Activated T-helper 1 cell treated with anti-CD3 and anti-CD28 coated beads, Interleukin-2, amount 50 U/mL, for 16 hours (primary cell): ENCODE results near the gene RPAP2.
"Not testable (repeated sequence)": the region's sequence is repeated elsewhere in the genome, so short reads cannot be mapped to it uniquely, and the experiment has no call there.

Experiments used
- DNase-seq, 2 donors: peaks; one replicate each; pipeline ENCODE4 v3.0.0-alpha.2; 2020; ENCODE audit warnings: low read depth in 1 of 2, low spot score in 1 of 2

RPAP2 gene

DNA sequence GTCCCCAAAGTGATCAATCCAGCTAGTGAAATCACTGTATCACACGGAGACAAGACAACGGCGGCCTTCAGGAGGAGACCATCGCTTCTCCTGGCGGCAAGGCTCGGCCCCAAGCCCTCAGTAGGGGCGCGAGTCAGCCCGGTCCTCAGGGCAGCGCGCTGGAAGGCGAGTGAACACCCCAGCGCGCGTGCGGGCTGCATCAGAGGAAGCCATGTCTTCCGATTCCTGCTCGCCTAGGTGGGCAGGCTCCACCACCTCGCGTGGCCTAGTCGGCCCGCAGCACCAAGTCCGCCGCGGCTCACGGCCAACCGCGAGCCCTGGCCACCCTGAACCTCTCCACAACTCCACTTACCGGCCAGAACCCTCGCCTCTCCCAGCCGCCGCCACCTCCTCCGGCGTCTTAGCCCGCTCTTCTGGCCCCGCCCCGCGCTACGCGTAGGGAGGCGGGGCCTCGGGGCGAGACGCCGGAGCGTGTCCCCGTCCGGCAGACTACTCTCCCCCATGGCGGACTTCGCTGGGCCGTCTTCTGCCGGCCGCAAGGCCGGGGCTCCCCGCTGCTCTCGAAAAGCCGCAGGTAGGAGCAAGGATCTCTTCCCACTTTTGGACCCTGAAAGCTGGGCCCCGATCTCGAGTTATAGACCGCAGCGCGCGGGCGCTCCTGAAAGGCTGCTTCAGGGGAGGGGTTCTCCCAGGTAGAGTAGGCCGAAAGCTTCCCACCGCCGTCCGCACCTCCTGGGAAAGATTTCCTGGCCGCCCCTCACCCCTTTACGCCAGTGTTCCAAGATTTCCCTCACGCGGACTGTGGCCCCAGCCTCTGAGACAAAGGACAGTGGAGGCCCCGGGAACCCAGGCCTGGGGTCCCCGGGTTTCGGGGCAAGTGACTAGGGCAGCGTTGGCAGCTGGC lies at the start of gene RPAP2, which contains the start of gene GLMN:
RPAP2 (plus strand) TSS at position 487 of the 904 bp plus-strand sequence; CDS start at position 502, 15 bp downstream.
GLMN (minus strand) TSS at position 415 of the 904 bp plus-strand sequence. CDS start 988 bp downstream, outside the sequence.
- DNase-seq: peak; percentile 46 to 61

DNA sequence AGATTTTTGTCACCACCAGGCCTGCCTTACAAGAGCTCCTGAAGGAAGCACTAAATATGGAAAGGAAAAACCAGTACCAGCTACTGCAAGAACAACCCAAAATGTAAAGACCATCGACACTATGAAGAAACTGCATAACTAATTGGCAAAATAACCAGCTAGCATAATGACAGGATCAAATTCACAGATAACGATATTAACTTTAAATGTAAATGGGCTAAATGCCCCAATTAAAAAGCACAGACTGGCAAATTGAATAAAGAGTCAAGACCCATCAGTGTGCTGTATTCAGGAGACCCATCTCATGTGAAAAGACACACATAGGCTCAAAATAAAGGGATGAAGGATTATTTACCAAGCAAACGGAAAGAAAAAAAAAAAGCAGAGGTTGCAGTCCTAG lies 44.1 kb upstream of the RPAP2 start:
- not testable (repeated sequence) for DNase-seq

DNA sequence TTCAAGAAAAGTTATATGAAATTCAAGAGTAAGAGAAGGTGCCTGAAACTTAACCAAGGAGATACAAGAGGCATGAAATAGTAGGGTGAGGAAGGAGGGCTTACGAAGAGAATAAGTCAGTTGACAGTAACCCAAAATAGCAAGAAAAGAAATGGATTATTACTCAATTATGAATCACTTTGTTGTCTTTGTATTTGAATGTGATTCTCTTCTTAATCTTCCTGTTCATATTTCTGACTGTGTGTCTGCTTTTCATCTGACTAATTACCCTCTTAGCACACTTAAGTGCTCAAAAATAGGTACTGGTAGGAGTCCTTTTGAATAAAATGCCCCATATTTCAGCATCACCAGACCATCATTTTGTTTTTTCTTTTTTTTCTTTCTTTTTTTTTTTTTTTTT lies 39.5 kb upstream of the RPAP2 start:
- no peak for DNase-seq

DNA sequence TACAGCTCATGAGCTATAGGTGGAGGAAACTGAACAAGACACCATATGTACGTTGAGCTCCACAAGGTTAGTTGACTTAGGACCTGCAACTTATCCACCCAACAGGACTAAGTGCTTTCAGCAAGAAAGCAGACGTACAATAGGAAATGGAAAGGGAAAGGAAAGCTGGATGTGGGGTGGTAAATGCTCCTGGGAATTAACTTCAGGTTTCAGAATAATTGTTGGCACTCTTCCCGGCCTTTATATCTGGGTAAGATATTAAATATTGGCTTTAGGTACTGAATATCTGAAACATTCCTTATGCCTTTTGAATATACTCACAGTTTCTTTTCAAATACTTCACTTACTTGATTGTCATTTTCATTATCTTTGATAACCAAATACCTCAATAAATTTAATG lies 36.3 kb upstream of the RPAP2 start:
- DNase-seq: no peak

DNA sequence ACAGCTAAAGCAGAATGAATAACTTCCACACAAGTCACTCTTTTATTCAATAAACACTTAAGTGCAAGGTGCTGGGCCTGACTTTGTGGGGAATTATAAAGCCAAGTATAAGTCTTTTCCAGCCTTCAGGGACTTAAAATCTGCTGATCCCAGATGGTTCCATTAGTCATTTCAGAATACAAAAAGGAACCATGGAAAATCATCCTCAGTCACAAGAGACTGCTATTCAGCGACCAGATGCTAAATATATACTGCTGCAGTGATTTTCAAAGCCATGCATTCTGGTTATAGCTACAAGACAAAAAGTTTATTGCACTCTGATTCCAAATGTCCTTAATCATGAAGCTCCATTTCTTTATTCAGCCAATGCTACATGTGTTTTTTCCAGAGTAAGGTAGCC lies 25.8 kb upstream of the RPAP2 start:
- no peak for DNase-seq

DNA sequence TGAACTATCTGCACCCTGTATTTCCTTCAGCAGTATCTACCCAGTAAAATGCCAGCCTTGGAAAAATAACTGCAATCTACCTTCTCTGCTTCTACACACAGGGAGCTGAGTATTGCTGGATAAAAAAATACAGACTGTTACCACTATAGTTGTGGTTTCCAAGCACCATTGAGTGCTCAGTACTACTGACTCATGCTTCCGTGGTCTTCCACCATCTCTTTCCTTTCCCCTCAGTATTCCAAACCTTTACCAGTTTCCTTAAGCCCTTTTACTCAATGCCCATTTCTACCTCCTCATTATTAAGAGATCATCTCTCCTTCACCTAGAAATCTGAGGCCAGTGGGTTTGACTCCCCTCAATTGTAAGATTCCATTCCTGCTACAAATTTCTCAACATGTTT lies 23.9 kb upstream of the RPAP2 start:
- no peak for DNase-seq

DNA sequence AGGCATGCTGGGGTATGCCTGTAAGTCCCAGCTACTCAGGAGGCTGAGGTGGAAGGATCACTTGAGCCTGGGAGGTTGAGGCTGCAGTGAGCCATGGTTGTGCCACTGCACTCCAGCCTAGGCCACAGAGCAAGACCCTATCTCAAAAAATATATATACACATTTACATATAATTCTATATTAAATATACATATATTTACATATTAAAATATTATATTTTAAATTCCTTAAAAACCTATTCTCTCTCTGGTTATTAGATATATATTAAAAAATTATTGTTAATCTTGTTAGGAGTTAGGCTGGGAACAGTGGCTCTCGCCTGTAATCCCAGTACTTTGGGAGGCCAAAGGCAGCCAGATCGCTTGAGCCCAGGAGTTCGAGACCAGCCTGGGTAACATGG lies 22.8 kb upstream of the RPAP2 start:
- no peak for DNase-seq

DNA sequence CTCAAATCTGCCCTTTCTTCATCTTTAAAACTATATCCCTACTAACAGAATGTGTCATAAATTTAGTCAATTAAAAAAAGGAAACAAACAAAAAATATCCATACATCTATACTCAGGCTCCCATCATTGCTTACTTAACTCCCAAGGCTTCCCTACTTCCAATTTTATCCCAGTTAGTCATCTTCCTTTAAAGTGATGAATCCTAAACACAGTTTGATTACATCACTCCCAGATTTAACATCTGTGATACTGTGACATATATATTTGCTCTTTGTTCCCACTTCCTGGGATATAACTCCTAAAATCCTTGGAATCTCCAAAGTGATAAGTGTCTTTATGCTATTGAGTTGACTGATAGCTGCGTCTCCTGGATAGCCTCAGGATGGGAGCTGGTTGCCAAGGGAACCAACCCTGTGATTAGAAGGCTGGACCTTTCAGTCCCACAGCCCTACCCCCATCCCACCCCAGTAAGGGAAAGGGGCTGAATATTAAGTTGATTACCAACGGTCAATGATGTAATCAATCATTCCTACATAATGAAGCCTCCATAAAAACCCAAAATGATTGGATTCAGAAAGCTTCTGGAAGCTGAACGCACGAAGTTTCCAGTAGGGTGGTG lies 21.6 kb upstream of the RPAP2 start:
- no peak for DNase-seq

DNA sequence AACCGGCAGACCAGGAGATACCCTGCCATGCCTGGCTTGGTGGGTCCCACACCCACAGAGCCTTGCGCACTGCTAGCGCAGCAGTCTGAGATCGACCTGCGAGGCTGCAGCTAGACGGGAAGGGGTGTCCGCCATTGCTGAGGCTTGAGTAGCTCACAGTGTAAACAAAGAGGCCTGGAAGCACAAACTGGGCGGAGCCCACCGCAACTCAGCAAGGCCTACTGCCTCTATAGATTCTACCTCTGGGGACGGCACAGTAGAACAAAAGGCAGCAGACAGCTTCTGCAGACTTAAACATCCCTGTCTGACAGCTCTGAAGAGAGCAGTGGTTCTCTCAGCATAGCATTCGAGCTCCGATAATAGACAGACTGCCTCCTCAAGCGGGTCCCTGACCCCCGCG lies 19.1 kb upstream of the RPAP2 start:
- not testable (repeated sequence) for DNase-seq

DNA sequence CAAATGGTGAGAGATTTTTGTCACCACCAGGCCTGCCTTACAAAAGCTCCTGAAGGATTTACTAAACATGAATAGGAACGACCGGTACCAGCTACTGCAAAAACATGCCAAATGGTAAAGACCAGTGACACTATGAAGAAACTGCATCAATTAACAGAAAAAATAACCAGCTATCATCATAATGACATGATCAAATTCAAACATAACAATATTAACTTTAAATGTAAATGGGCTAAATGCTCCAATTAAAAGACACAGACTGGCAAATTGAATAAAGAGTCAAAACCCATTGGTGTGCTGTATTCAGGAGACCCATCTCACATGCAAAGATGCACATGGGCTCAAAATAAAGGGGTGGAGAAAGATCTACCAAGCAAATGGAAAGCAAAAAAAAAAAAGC lies 17.4 kb upstream of the RPAP2 start:
- not testable (repeated sequence) for DNase-seq

DNA sequence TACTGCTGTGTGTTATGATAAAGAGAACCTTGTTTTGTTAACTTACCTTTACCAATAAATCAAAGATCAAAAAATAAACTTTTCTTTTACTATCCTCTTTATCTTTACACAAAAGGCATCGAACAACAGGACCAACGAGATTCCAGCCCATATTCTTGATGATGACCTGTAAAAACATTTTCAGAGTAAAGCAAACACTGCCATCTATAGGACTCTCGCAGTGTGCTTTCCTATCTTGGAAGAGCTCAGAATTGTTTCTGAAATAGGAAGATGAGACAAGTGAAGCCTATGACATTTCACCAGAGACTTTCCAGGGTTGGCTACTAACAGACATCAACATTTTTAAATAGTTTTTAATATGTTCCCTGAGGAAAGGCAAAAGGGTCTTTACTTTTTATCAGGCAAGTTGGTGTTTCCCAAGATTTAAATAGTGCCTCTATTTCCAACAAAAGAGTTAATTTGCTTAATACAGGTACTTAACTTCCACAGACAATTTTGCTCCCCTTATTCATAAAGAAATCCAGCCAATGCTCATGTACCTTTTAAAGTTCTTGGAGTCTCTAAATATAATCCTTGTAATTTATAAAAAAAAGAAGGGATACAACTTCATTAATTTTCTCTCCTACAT lies 7.4 kb upstream of the RPAP2 start:
- no peak for DNase-seq

DNA sequence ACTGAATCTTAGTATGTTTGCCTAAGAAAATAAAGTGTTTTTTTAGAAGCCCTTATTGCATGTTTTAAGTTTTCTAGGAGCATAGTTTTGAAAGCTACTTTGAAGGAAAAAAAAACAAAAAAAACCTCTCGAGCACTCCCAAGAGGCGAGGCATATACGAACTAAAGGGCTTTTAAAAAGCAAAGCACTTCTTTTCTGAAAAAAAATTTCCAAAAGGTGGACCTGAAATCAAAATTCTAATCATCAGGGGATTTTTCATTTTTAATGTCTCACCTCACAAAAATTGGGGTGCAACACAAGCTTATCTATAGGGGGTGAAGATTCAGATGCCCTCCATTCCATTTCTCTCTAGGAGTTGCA lies 666 bp upstream of the RPAP2 start:
- DNase-seq: no peak

DNA sequence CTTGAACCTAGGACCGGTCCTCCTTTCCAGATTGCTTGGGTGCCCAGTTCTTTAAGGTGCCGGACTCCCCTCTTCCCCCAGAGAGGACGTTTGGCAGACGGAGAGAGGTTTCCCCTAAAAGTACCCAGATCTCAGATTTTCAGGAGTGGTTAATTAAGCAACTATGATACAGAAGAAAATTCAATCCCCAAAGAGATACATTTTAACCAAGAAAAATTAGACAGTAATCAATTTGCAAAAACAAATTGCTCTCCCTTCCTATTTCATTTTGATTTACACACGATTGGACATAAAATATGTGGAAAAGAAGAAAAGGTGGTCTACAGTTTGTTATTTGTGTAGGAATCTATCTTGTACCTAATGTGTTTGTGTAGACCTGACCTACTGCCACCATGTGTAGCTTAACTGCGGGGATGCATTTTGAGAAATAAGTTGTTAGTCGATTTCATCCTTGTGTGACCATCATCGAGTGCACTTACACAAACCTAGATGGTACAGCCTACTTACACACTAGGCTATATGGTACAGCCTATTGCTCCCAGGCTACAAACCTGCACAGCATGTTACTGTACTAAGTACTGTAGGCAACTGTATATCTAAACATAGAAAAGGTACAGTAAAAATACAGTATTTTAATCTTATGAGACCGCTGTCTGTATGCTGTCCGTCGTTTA lies 755 bp downstream of the RPAP2 start:
- DNase-seq: no peak

DNA sequence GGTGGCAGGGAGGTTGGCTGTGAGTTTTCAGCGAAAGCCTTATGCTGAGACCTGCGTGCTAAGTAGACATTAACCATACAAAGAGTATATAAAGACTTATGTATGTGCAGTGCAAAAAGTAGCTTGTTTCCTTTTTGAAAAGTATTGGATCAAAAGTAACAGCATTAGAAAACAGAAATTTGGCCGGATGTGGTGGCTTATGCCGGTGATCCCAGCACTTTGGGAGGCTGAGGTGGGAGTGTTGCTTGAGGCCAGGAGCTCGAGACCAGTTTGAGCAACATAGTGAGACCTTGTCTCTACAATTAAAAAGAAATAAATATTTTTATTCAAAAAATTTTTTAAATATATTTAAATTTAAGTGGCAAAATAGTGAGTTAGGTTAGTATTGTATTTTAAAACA lies 2.2 kb downstream of the RPAP2 start:
- no peak for DNase-seq

DNA sequence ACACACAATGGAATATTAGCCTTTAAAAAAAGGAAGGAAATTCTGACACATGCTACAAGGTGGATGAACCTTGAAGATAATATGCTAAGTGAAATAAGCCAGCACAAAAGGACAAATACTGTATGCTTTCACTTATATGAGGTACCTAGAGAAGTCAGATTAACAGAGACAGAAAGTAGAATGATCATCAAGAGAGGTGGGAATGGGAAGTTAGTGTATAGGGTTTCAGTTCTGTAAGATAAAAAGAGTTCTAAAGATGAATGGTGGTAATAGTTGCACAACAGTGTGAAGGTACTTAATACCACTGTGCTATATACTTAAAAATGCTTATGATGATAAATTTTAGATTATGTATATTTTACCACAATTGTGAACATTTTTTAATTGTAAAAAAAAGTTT lies 7.2 kb downstream of the RPAP2 start:
- DNase-seq: no peak

DNA sequence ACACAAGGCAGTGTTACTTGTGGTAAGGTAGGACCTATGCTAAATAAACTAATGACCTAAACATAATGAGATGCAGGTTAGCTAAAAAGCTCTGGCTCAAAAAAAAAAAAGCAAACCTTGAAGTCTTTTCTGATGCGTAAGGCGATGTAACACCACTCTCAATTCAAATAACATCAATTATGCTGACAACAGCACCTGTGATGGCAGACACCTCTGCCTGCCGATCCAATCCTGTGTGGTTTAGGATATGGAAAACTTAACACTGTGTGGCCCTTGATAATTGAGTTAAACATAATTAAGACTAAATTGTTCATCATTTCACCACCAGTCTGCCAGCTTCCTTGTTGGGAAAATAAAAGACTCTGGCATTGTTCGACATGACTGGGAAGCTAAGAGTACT lies 9.1 kb downstream of the RPAP2 start:
- DNase-seq: no peak

DNA sequence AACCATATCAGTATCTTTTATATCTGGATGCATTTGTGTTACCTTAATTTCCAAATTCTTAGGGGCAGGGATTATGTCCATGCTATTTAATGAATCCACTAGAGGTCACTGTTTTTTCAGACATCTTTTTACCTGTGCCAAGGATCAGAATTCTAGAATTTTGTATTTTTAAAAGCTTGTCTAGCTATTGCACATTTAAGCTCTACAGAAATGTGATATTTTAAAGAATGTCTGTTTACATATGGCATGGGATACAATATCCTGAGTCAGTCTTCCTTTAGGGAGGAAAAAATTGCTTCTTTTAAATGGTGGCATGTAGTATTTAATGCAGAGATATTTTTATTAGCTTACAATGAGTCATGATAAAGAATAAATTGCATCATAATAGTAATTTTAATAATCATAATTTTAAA lies 11.3 kb downstream of the RPAP2 start:
- no peak for DNase-seq

DNA sequence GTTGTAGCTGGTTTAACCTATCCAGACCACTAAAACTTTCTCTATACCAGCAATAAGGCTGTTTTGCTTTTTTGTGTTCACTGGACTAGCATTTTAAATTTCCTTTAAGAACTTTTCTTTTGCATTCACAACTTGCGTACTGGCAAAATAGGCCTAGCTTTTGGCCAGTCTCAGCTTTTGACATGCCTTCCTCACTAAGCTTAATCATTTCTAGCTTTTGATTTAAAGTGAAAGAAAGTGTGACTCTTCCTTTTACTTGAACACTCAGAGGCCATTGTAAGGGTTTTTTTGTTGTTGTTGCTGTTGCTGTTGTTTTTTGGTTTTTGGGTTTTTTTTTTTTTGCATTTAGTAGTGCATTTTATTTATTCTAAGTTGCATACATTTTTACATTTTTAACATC lies 15.2 kb downstream of the RPAP2 start:
- DNase-seq: no peak

DNA sequence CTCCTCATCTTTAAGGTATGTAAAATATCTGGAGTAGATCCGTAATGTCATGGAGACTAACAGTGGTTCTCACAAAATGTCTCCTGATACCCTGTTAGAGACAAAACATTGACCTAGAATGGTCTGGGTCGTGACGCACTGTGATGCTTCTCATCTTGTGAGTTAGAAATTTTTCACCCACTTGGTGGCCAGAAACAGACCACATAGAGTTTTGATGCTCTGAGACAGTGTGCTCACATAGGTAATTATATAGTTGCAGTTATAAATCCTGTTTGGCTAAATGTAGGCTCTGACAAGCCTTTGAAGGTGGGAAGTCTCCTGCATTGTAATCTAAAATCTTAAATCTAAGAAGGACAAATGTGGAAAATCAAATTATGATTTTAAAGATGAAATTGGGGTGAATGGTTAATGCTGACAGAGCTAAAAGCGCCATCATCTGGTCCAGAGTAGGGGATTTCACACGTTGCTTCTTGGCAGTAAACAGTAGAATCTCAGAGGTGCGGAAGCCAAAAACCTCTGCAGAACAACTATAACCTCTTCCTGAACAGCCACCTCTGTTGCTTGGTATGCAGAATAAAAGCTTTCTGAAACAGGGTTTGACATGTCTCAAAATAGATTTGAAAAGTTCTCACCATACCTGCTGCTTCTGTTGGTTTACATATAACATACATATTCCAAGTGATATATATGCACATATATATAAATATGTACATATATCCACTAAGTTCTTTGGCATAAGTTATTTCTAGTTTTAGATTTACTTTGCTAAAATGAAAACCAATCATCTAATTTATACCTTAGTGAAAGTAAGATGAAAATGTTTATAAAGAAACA lies 17.1 kb downstream of the RPAP2 start:
- DNase-seq: no peak

DNA sequence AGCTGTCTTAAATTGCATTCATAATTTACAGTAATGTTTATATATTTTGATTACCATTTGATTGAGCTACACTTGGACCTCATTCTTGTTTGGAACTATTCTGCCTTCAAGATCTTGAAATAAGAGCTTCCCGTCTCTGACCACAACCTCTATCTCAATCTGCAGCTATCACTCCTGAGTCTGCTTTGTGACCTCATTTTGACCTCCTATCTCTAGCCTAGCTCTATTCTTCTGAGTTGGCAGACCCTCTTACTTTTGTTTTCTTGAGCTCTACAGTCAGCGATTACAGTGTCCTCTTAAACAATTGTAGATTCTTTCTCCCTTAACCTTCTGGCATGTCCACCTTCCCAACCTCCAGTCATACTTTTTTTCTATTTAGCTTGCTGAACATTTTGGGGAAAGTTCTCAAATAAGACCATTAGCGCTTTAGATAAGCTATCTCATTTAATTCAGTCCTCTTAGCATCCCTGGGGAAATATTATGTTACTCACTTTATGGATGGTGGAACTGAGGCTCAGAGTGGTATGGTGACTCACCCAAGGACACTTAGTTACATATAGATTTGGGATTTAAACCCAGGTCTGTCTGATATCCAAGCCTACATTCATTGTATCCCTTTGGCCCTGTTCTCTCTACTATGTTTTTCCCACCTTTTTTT lies 19.1 kb downstream of the RPAP2 start:
- DNase-seq: no peak
